Type B pancreatic cell (in vitro differentiated cells): Measurements from ENCODE around the gene TM7SF2. TPM values are rescaled to one million over a fixed set of nuclear protein-coding genes. Genes with fewer than 3 reads are reported as not detected.

Experiments used
- DNase-seq: peaks from one replicate; pipeline ENCODE4 v3.0.0; 2021; ENCODE audit warnings: mixed read lengths; ENCODE audit not compliant: unreplicated experiment; ENCODE audit errors: extremely low spot score
- H3K27ac Mint-ChIP-seq: 2 replicates; pipeline ENCODE4 v1.8.0; 2021; ENCODE audit warnings: mild to moderate bottlenecking, mixed read lengths
- H3K27me3 Mint-ChIP-seq: 2 replicates; pipeline ENCODE4 v1.8.0; 2021; ENCODE audit warnings: mixed read lengths
- H3K36me3 Mint-ChIP-seq: 2 replicates; pipeline ENCODE4 v1.8.0; 2021; ENCODE audit warnings: mixed read lengths
- H3K4me1 Mint-ChIP-seq: one replicate; pipeline ENCODE4 v1.8.0; 2021; ENCODE audit warnings: mixed read lengths; ENCODE audit not compliant: unreplicated experiment
- H3K4me3 Mint-ChIP-seq: 2 replicates; pipeline ENCODE4 v1.8.0; 2021; ENCODE audit warnings: mild to moderate bottlenecking, mixed read lengths
- H3K9me3 Mint-ChIP-seq: 2 replicates; pipeline ENCODE4 v1.8.0; 2021; ENCODE audit warnings: mixed read lengths
- CTCF ChIP-seq: fragments of 200-600 bp; sonication (generic); conservative IDR thresholded peaks from 2 replicates; pipeline ENCODE4 v1.5.0; 2021; ENCODE audit warnings: antibody characterized with exemption, mild to moderate bottlenecking
- total RNA-seq: library from RNA; stranded (reverse); gene quantifications from 2 replicates; pipeline ENCODE4 v1.2.1, GENCODE V29; 2021; ENCODE audit warnings: low replicate concordance

Gene TM7SF2
- total RNA-seq, 1 donor from 2014 or later, result 52.2 TPM

- H3K27me3 Mint-ChIP-seq, result no peaks in the 10 kb centered on the region
These were observed 22.1 kb upstream of the TM7SF2 start for GRCh38 chr11:65089621-65090020.

GRCh38 chr11:65090628-65091027, 21.0 kb upstream of the TM7SF2 start:
- DNase-seq, result no peak
- Mint-ChIP-seq H3K4me3 (no peak overlapping the region), H3K9me3 (no peaks in the 10 kb centered on the region), H3K36me3 (peaks cover 9% of the 10 kb centered on the region), H3K4me1 (peaks cover 5% of the 10 kb centered on the region), H3K27ac (no peak overlapping the region), H3K27me3 (no peaks in the 10 kb centered on the region)
- no peak for TF ChIP-seq CTCF

More at GRCh38 chr11:65089621-65090020, 22.1 kb upstream of the TM7SF2 start:
- Mint-ChIP-seq H3K27ac (no peak overlapping the region), H3K36me3 (peaks cover 11% of the 10 kb centered on the region), H3K4me3 (no peak overlapping the region), H3K4me1 (peaks cover 4% of the 10 kb centered on the region), H3K9me3 (no peaks in the 10 kb centered on the region)
- no peak for DNase-seq
- no peak for TF ChIP-seq CTCF

GRCh38 chr11:65095427-65095826, 16.2 kb upstream of the TM7SF2 start:
- H3K4me1 Mint-ChIP-seq, result peaks cover 9% of the 10 kb centered on the region
- TF ChIP-seq CTCF, result no peak
- peak overlapping the region; percentile 95 for H3K4me3 Mint-ChIP-seq
- H3K27me3 Mint-ChIP-seq, result no peaks in the 10 kb centered on the region
- H3K9me3 Mint-ChIP-seq, result no peaks in the 10 kb centered on the region
- no peaks in the 10 kb centered on the region for H3K36me3 Mint-ChIP-seq
- DNase-seq, result no peak
- peak overlapping the region; percentile 90 for H3K27ac Mint-ChIP-seq

GRCh38 chr11:65095974-65096806, 15.5 kb upstream of the TM7SF2 start, which contains the start of gene VPS51:
Gene VPS51 (plus strand): TSS chr11:65096214. CDS start chr11:65096251, 37 bp downstream.
- Mint-ChIP-seq H3K36me3 (no peaks in the 10 kb centered on the region), H3K4me3 (peak within 1 kb of the TSS; percentile 95), H3K9me3 (no peaks in the 10 kb centered on the region), H3K27ac (peak within 1 kb of the TSS; percentile 90), H3K27me3 (no peaks in the 10 kb centered on the region), H3K4me1 (peaks cover 9% of the 10 kb centered on the region)
- TF ChIP-seq CTCF, result no peak
- DNase-seq, result no peak

DNA sequence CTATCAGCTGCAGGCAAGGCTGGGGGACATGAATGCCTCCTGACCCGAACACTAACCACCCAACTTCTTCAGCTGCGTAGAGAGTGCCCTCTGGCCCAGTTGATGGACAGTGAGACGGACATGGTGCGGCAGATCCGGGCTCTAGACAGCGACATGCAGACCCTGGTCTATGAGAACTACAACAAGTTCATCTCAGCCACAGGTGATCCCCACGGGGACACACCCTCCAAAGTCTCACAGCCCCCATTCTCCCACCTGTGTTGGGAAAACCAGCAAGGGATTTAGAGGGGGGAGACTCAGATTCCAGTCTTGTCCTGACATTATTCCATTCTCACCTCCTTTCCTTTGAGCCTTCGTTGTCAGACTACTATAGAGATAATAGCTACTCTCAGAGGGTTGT, 14.7 kb upstream of the TM7SF2 start:
- Mint-ChIP-seq H3K27me3 (no peaks in the 10 kb centered on the region), H3K27ac (peak overlapping the region; percentile 90), H3K4me3 (peak overlapping the region; percentile 95), H3K9me3 (no peaks in the 10 kb centered on the region), H3K36me3 (no peaks in the 10 kb centered on the region), H3K4me1 (peaks cover 9% of the 10 kb centered on the region)
- no peak for DNase-seq
- TF ChIP-seq CTCF, result no peak
